ENCODE results near the gene SH3D19.
"Not testable (repeated sequence)": the region's sequence is repeated elsewhere in the genome, so short reads cannot be mapped to it uniquely, and the experiment has no call there.

Gene SH3D19

GRCh38 chr4:151325111-151325948 is at the start of gene SH3D19:
Gene SH3D19, minus strand, starts transcription at chr4:151325605. Its CDS starts 253 bp downstream, at chr4:151325352.
- peak; percentile 57 for DNase-seq

DNA sequence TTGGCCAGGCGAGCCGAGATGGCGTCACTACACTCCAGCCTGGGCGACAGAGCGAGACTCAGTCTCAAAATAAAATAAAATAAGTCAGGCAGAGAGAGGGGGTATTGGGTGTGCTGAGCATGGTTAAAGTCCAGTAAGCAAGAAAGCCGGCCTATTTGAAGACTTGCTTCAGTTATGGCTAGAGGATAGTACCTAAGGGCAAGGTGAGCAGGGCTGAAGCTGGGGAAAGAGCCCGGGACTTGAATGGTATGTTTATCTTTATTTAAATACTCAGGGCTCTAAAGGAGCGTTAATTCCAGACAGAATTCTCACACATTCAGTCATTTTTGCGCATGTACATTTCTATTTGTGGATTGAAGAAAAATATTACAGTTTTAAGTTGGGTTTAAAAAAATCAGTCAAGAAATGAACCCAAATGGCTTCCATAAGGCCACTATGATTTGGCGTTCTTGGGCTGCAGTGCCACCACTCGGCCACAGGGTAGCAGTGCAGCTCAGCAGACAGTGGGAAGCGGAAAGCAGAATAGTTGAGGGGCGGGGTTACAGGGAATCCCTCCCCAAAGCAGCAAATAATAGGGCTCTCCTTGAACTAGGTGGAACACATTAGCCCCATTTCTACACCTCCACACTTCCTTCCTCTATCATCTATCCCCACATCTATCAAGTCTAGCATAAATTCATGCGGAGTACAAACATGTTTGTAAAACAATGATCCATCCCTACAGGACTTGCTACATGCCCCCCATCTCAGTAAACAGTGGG is 37.2 kb upstream of the SH3D19 start:
- peak; percentile 77 for DNase-seq

GRCh38 chr4:151361966-151362365 is 36.6 kb upstream of the SH3D19 start:
- DNase-seq = no peak

- DNase-seq = no peak
Observed at GRCh38 chr4:151361126-151361525, 35.7 kb upstream of the SH3D19 start.

GRCh38 chr4:151359576-151359975 is 34.2 kb upstream of the SH3D19 start:
- DNase-seq = no peak

DNA sequence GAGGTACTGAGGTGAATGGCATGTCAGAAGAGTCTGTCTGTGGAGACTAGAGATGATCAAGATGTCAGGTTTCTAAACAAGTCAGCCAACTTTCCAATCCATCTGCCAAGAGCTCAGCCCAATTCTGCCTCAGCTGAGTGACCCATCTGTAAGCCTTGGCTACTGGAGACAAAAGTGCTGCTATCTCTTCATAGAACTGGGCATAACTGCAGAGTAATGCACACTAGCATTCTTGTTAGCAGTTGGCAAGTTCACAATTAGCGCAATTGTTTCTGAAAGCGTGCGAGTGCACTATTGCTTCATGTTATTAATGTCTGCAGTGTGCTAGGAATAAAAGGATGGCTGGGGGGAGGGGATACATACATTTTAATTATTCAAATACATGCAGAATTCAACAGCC is 32.9 kb upstream of the SH3D19 start:
- DNase-seq = no peak

DNA sequence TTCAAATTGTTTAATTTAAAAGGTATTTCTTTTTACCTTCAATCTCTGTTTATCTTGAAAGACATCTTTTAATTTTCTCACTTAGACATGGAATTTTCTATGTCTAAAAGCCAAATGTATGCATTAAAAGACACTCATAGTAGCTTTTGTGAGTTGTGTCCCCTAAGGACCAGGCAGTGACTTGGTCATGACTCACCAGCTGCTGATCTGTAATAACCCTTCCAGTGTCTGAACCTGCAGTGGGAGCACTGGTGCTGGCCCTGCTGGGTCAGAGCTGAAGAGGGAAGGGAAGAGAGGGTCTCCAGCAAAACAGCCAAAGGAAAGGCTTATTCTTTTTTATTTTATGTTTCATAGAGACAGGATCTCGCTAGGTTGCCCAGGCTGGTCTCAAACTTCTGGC is 31.1 kb upstream of the SH3D19 start:
- DNase-seq = peak; percentile 41

DNA sequence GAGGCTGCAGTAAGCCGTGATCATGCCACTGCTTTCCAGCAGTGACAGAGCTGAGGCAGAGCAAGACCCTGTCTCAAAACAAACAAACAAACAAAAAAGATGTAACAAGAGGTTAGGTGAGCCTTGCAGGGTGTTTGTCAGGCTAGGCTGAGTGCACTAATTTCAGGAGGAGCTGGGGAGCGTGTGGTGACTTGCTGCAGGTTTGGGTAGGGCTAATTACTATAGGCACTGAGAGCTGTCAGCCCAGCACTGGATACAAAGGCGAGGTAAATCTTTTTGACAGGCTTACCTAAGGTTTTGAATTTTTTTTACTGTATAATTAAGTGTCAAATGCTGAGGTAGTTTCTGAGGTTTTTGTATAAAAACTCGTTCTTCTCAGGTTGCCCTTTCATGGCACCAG is 29.8 kb upstream of the SH3D19 start:
- no peak for DNase-seq

DNA sequence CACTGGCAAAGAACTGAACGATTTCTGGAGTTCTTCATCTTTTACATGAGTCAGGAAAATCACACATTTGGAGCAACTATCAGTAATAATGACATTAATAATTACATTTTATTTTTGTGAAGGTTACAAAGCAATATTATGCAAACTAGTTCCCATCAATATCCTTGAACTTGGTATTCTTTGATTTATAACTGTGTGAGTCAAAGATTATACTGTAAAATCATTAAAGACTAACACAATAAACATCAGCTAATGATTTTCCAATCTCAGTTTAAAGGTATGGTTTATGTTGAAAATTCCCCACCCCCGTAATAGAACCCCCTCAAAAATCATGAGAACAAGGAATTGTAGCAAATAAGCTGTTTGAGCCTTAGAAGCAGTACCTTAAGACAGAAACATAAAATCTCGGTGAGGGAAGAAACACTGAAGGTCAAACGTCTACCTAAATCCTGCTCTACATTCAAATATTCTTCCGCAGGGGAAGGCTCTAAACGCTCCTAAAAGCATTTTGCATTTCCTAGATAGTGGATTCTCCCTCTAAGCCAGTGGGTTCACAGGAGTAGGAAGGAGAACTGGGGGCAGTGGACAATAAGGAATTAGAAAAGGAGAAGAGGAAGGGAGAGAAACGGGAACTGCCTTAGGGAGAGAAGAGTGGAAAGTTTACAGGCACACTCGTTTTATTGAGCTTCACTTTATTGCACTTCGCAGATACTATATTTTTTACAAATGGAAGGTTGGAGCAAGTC is 22.3 kb upstream of the SH3D19 start:
- DNase-seq = no peak

GRCh38 chr4:151344948-151345347 is 19.5 kb upstream of the SH3D19 start:
- DNase-seq = no peak

DNA sequence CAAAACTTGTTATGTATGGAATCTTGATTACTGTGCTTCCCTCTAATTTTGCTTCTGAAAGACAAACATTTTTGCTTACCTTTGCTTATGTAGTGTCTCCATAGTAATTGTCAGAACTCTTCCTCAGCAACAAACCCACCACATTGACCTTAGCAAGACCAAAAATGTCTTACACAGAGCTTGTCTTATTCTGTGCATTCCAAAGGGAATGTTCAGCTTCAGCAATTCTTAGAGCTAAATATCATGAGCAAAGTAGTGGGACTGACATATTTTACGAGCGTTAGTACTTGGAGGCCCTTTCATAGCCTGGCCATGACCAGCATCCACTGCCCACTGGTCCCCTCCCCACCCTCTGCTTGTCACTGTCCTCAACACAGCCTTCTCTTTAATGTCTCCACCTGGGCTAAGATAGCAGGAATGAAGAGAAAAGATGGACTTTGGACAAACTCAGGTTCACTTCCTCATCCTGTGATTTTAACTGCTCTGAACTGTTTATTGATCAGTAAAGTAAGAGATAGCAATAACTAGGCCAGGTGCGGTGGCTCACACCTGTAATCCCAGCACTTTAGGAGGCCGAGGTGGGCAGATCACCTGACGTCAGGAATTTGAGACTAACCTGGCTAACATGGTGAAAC is 15.5 kb upstream of the SH3D19 start:
- no peak for DNase-seq

- DNase-seq = no peak
Observed at GRCh38 chr4:151339467-151339866, 14.1 kb upstream of the SH3D19 start.

- peak; percentile 49 for DNase-seq
Observed at GRCh38 chr4:151331276-151332042, 6.1 kb upstream of the SH3D19 start.

- peak; percentile 49 for DNase-seq
Observed at GRCh38 chr4:151329217-151330007, 4.0 kb upstream of the SH3D19 start.

DNA sequence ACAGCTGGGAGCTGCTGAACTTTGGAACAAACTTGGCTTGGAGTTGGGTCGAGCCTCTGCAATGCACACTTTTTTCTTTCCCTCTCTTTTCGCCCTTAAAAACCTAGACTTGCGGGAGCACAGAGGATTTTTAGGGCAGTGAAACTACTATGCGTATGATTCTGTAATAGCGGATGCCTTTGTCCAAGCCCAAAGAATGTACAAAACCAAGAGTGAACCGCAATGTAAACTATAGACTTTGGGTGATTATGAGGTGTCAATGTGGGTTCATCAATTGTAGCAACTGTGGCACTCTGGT is 493 bp upstream of the SH3D19 start:
- DNase-seq = no peak

DNA sequence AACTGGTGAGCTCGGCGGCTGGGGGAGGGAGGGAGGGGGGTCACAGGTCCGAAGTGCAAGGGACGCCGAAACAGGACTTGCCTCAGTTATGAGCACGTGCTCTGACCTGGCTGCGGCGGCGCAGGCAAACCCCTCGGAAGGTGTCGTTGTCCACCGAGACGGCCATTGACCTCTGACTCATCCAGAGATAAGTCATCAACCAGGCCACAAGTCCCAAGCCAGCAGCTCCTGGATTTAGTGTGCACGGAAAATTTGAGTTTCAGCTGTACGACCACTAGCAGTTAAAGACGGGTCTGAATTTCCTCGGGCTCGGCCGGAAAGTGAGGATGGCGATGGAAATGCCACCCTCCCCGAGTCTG is 674 bp downstream of the SH3D19 start:
- DNase-seq = peak; percentile 49

DNA sequence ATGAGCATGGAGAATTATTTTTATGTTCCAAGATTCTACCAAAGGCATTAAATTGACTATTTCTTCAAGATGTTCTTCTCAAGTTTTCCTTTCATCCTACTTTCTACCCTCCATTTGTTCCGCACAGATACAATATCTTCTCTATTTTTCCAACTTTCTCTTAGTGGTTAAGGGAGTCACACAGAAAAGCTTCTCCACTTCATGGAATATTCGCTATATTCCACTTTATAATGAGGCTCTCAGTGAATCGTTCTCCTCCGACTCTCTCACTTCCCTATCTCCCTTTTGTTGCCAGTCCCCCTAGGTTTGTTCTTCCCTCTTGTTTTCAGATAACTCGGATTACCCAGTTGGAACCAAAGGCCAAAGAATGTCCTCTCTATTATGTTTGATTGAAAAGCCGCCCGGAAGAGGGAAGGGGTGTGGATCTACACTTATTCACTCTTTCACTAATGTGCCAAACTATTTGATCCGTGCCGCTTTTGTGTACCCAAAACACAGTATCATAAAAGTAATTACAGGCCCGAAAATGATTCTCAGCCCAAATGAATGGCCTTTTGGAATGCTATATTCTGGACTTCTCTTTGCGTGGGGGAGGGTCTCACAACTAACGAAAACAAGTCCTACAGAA is 1.2 kb downstream of the SH3D19 start:
- no peak for DNase-seq

- DNase-seq = no peak
Observed at GRCh38 chr4:151323667-151324066, 1.7 kb downstream of the SH3D19 start.

DNA sequence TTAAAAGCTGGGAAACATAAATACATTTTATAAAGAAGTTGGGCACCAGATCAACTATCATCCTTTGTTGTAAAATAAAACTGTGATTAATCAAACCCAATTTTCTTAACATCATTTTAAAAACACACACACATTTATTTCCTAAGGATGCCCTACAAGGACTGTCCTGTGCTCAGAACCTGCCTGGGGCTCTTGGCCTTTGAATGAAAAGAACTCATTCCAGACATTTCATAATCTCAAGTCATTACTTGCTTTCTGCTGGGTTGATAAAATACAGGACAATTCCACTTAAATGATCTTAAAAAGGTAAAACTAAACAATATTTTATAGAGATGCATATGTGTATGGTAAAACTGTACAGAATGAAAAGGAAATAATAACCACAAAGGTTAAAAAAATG is 2.8 kb downstream of the SH3D19 start:
- DNase-seq = no peak

GRCh38 chr4:151322161-151322560 is 3.2 kb downstream of the SH3D19 start:
- not testable (repeated sequence) for DNase-seq

- DNase-seq = no peak
Observed at GRCh38 chr4:151321586-151321985, 3.8 kb downstream of the SH3D19 start.

Data from fibroblast of skin of right biceps (primary cell).